LNCAP (cell line): Measurements from ENCODE around the gene GUCD1.

Experiments used
- TF ChIP-seq, protein P1 (sequence below): fragments of 450-650 bp; IDR thresholded peaks from 2 replicates; pipeline ENCODE4 v1.5.1; 2017; ENCODE audit warnings: mild to moderate bottlenecking

The GUCD1 gene

GRCh38 chr22:24543679-24544243 is 11.2 kb downstream of the GUCD1 start:
- TF ChIP-seq, protein P1, sequence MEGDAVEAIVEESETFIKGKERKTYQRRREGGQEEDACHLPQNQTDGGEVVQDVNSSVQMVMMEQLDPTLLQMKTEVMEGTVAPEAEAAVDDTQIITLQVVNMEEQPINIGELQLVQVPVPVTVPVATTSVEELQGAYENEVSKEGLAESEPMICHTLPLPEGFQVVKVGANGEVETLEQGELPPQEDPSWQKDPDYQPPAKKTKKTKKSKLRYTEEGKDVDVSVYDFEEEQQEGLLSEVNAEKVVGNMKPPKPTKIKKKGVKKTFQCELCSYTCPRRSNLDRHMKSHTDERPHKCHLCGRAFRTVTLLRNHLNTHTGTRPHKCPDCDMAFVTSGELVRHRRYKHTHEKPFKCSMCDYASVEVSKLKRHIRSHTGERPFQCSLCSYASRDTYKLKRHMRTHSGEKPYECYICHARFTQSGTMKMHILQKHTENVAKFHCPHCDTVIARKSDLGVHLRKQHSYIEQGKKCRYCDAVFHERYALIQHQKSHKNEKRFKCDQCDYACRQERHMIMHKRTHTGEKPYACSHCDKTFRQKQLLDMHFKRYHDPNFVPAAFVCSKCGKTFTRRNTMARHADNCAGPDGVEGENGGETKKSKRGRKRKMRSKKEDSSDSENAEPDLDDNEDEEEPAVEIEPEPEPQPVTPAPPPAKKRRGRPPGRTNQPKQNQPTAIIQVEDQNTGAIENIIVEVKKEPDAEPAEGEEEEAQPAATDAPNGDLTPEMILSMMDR = no peak

GRCh38 chr22:24543185-24543601 is 11.7 kb downstream of the GUCD1 start:
- TF ChIP-seq, protein P1 = no peak

DNA sequence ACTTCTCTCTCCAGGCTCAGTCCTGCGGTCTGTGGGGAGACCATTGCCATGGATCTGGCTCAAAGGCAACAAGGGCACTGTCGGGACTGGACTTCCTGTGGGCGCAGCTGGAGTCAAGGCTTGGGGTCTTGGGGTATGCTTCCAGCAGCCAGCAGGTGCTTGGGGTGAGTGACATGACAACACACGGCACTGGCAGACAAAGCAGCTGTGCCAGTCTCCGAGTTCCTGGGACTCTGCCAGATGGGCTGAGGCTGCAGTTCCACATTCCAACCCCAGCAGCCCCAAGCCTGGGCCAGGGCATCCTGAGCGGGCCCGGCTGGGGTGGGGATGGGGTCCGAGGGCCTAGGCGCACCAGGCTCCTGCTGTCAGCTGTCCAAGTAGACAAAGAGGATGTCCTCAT is 12.3 kb downstream of the GUCD1 start:
- TF ChIP-seq, protein P1 = no peak

- TF ChIP-seq, protein P1 = no peak
Measured at GRCh38 chr22:24541681-24542515, 13.0 kb downstream of the GUCD1 start.

DNA sequence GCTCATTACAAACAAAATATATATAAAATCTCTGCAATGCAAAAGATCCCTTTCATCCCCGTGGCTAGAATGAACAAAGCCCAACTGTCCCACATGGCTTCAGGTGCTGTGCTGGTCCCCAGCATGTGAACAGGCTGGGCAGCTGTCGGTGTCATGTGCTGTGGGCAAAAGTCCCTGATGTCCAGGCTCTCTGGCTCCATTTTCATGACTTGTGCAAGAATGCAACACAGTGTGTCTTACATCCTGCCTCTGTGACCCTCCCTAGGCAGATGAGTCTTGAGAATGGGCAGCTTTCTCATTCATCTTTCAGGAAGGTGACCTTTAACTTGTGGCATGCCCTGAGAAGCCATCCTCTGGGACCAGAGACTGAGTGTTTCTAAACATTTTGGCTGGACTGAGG is 14.5 kb downstream of the GUCD1 start:
- TF ChIP-seq, protein P1 = no peak

- TF ChIP-seq, protein P1 = no peak
Measured at GRCh38 chr22:24536089-24536488, 18.8 kb downstream of the GUCD1 start.

GRCh38 chr22:24535348-24535747 is 19.6 kb downstream of the GUCD1 start:
- TF ChIP-seq, protein P1 = no peak
